Tibial nerve (tissue), 4 donors: ENCODE results near the gene GAR1.

Experiments used
- EP300 ChIP-seq, 2 donors: sonication (generic); formaldehyde crosslinking; IDR thresholded peaks; one replicate each; pipeline ENCODE4 v1.6.1; 2017; ENCODE audit warnings: antibody characterized with exemption in 2 of 2, mild to moderate bottlenecking in 1 of 2
- POLR2A ChIP-seq, 2 donors: fragments of 450-650 bp; IDR thresholded peaks; one replicate each; pipeline ENCODE4 v1.6.1; 2017; ENCODE audit warnings: antibody characterized with exemption in 2 of 2, mild to moderate bottlenecking in 2 of 2, moderate library complexity in 2 of 2
- TF ChIP-seq, protein P1 (sequence below), 5 experiments: fragments of 200-600 bp in 3 of 5; fragments of 450-650 bp in 2 of 5; sonication (generic) in 3 of 5; IDR thresholded peaks; one replicate each; pipeline ENCODE4 v1.5.1; 2016 to 2019; ENCODE audit warnings: antibody characterized with exemption in 5 of 5, mild to moderate bottlenecking in 3 of 5, moderate library complexity in 2 of 5

DNA sequence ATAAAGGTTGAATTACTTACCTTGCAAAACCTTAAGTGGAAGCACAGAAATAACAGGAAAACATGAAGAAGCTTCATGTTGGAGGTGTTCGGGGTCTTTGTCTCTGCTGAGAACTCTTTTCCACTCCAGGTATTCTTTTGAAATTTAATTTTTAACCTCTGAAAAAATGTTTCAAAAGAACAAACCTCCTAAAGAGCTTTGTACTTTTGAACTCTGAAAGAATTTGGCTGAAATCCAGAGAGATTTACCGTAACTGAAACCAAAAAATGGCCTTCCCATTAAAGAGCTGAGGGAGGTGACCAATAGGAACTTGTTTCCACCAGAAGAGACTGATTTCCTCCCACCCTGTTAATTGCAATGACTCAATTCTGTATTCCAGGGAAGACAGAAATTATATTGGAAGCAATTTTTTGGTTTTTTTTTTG lies 13.7 kb upstream of the GAR1 start, which contains the start of gene CFI:
- TF ChIP-seq, protein P1, sequence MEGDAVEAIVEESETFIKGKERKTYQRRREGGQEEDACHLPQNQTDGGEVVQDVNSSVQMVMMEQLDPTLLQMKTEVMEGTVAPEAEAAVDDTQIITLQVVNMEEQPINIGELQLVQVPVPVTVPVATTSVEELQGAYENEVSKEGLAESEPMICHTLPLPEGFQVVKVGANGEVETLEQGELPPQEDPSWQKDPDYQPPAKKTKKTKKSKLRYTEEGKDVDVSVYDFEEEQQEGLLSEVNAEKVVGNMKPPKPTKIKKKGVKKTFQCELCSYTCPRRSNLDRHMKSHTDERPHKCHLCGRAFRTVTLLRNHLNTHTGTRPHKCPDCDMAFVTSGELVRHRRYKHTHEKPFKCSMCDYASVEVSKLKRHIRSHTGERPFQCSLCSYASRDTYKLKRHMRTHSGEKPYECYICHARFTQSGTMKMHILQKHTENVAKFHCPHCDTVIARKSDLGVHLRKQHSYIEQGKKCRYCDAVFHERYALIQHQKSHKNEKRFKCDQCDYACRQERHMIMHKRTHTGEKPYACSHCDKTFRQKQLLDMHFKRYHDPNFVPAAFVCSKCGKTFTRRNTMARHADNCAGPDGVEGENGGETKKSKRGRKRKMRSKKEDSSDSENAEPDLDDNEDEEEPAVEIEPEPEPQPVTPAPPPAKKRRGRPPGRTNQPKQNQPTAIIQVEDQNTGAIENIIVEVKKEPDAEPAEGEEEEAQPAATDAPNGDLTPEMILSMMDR (IDR thresholded peaks at IDR 0.05) = no peak
- TF ChIP-seq POLR2A (IDR thresholded peaks at IDR 0.05) (no peak), EP300 (IDR thresholded peaks at IDR 0.05) (no peak)
